Aorta (tissue), 5 donors: ENCODE results near the gene CABP7. TPM values are rescaled to one million over a fixed set of nuclear protein-coding genes. Genes with fewer than 3 reads are reported as not detected.
"Not testable (repeated sequence)": the region's sequence is repeated elsewhere in the genome, so short reads cannot be mapped to it uniquely, and the experiment has no call there.

Source experiments
- ATAC-seq: fragments of 200-7000 bp; cut with Tn5 transposase; one replicate; pipeline ENCODE4 v1.9.1; 2022; ENCODE audit warnings: moderate library complexity; ENCODE audit not compliant: low FRiP score
- DNase-seq, 2 donors: peaks; one replicate each; pipeline ENCODE4 v3.0.0-alpha.2; 2020
- H3K27ac ChIP-seq, 2 donors: one replicate each; pipeline ENCODE4 v1.5.1; 2013; ENCODE audit warnings: low read length in 2 of 2, mild to moderate bottlenecking in 2 of 2, moderate library complexity in 2 of 2, control low read depth in 1 of 2, inconsistent platforms in 1 of 2, low read depth in 1 of 2
- H3K27me3 ChIP-seq, 2 donors: one replicate each; pipeline ENCODE4 v1.6.1; 2013; ENCODE audit warnings: control low read depth in 1 of 2, low read length in 1 of 2, mild to moderate bottlenecking in 1 of 2, moderate library complexity in 1 of 2; ENCODE audit not compliant: insufficient read depth in 2 of 2, control insufficient read depth in 1 of 2
- H3K36me3 ChIP-seq, 2 donors: one replicate each; pipeline ENCODE4 v1.6.1; 2013; ENCODE audit warnings: control low read depth in 1 of 2, low read length in 1 of 2, mild to moderate bottlenecking in 1 of 2; ENCODE audit not compliant: insufficient read depth in 2 of 2, control insufficient read depth in 1 of 2
- H3K4me1 ChIP-seq, 2 donors: one replicate each; pipeline ENCODE4 v1.6.1; 2013; ENCODE audit warnings: low read length in 2 of 2, control low read depth in 1 of 2, mild to moderate bottlenecking in 1 of 2, moderate library complexity in 1 of 2; ENCODE audit not compliant: insufficient read depth in 2 of 2, control insufficient read depth in 1 of 2
- H3K4me3 ChIP-seq, 2 donors: one replicate each; pipeline ENCODE4 v1.5.1; 2013; ENCODE audit warnings: low read length in 2 of 2, control low read depth in 1 of 2, mild to moderate bottlenecking in 1 of 2
- H3K9me3 ChIP-seq: one replicate; pipeline ENCODE4 v1.6.1; 2013; ENCODE audit warnings: mild to moderate bottlenecking, low read length; ENCODE audit not compliant: control insufficient read depth
- WGBS, 2 donors: extraction: QIAGEN DNeasy Blood & Tissue Kit; methylation state at CpG; one replicate each; pipeline ENCODE4 v1.1.7; 2013; 5-methylcytosine and 5-hydroxymethylcytosine counted together
- intact Hi-C, 2 donors: fragments of 100-400 bp; cut with DNase I; formaldehyde crosslinking; loops; one replicate each; pipeline versions ENCODE4 v1.14.2 to v1.15.0; 2022
- polyA plus RNA-seq, 2 donors: library from polyadenylated mRNA; stranded (reverse); fragments of 200-250 nt; gene quantifications; one replicate each; pipeline ENCODE4 v1.2.3, GENCODE V29; 2013
- total RNA-seq, 2 donors: library from RNA; stranded (reverse); fragmentation: NEBNext Ultra II Directional; extraction: Animal tissue kit (Norgen Biotek cat#: 25700); gene quantifications; one replicate each; pipeline ENCODE4 v1.2.1, GENCODE V29; 2021
- donor health status: healthy with polysubstance abuse.
- donor health status: Bipolar disorder and iron deficiency.
- donor health status: DM: no; HTN: no; CAD: no.
- donor health status: DM: no; HTN: no; CAD: no.
- donor health status: DM: yes; HTN: yes; CAD: no.

CABP7 gene
- total and polyA plus RNA-seq, 4 donors: 0.10 to 0.13 TPM; not detected in 2

DNA sequence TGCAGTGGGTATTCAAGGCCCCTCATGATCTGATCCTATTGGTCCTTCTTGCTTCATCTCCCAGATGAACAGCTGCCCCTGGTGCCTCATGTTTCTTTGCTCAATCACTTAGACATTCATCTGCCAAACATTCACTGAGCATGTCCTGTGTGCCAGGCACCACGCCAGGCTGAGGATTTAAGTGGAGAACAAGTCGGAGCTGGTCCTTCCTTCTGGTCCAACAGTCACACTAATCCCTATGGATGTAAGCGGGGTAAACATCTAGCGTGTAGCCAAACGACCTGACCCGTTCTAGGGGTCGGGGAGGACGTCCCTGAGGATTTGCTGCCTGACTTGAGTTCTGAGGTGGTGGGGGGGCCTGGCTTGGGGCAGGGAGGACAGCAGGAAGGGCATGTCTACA is 25.1 kb downstream of the CABP7 start:
- no peak for DNase-seq
- ATAC-seq: no peak
- intact Hi-C loops: no loop called here
- Histone ChIP-seq H3K27ac (no peak overlapping the region), H3K4me3 (no peak overlapping the region), H3K36me3 (peaks cover 0 to 4% of the 10 kb centered on the region in 2 donors), H3K4me1 (no peaks in the 10 kb centered on the region), H3K27me3 (no peaks in the 10 kb centered on the region), H3K9me3 (no peaks in the 10 kb centered on the region)
- 65 to 72% methylated on average over 8 of the region's 8 CpGs for WGBS, 2 donors

DNA sequence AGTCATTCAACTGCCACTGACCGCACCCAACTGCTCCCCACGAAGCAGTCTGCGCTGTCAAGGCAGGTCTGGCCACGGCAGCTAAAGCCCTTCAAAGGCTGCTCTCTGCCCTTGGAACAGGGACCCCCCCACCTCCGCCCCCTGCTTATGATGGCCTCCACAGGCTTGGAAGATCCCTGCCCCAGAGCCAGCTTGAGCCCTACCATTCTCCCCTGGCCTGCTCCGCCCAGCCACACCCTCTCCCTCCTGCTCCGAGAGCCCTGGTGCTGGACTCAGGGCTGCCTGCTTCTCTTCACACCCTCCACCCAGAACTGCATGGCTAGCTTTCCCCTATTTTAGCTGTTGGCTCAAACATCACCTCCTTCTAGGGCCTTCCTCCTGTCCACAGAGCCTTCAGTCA is 28.0 kb downstream of the CABP7 start:
- ATAC-seq (no peak), DNase-seq (no peak)
- H3K9me3 ChIP-seq: no peaks in the 10 kb centered on the region
- intact Hi-C loops: no loop called here
- no peak overlapping the region for H3K27ac ChIP-seq
- 87 to 93% methylated on average over 7 of the region's 7 CpGs for WGBS, 2 donors
- H3K36me3 ChIP-seq: peaks cover 0 to 3% of the 10 kb centered on the region in 2 donors
- no peaks in the 10 kb centered on the region for H3K27me3 ChIP-seq
- no peaks in the 10 kb centered on the region for H3K4me1 ChIP-seq
- H3K4me3 ChIP-seq: no peak overlapping the region

DNA sequence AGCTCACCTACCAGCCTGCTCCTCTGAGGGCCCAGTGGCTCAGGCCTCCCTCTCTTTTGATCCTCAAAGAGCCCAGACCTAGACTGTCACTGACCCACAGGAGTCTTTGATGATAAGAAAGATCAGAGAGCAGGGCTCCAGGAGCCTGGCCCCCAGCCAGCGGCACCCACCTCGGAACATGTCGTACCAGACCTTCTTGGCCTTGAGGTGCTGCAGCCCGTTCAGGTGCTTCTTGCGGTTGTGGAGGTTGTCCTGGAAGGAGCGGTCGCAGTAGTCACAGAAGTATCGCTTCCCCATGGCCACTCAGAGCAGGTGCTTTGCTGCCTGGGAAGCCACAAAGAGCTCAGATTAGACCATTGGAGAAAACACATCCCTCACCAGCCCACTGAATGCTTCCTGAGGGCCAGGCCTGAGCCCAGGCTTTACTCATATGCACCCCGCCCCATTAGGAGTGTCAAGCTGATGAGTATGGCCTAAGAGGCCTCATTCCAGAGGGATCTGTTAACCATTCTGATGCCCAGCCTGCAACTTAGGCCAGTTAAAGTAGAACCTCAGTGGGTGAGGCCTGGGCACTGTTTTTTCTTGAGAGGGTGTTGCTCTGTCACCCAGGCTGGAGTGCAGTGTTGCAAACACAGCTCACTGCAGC is 28.6 kb downstream of the CABP7 start:
- intact Hi-C loops: no loop called here
- 92 to 95% methylated on average over 9 of the region's 9 CpGs for WGBS, 2 donors
- no peak overlapping the region for H3K4me3 ChIP-seq

DNA sequence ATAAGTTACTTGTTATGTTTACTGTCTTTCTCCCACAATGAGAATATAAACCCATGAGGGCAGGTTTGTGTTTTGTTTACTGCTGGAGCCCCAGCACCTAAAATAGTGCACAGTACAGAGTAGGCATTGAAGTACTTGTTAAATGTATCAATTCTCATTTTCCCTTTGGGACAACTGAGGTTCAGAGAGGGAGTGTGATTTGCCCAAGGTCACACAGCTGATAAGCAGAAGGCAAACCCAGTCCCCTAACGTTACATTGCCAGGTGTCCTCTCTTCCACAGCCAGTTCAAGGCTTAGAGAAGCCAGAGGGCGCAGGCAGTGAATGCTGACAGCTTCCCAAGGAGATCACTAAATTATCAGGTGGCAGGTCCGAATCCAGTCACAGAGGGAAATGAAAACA is 30.2 kb downstream of the CABP7 start:
- Histone ChIP-seq H3K27me3 (no peaks in the 10 kb centered on the region), H3K27ac (no peak overlapping the region), H3K4me1 (no peaks in the 10 kb centered on the region), H3K36me3 (peaks cover 0 to 3% of the 10 kb centered on the region in 2 donors), H3K4me3 (no peak overlapping the region), H3K9me3 (no peaks in the 10 kb centered on the region)
- intact Hi-C loops: no loop called here
- whole genome bisulfite sequencing, 2 donors: 93 to 94% methylated on average over 3 of the region's 3 CpGs
- ATAC-seq: no peak
- no peak for DNase-seq

More for the DNA sequence above, 28.6 kb downstream of the CABP7 start:
- no peak overlapping the region for H3K27ac ChIP-seq
- no peaks in the 10 kb centered on the region for H3K27me3 ChIP-seq
- DNase-seq (no peak), ATAC-seq (no peak)
- peaks cover 0 to 3% of the 10 kb centered on the region in 2 donors for H3K36me3 ChIP-seq
- H3K9me3 ChIP-seq: no peaks in the 10 kb centered on the region
- no peaks in the 10 kb centered on the region for H3K4me1 ChIP-seq

GRCh38 chr22:29750559-29751538 is 31.0 kb downstream of the CABP7 start:
- intact Hi-C loops: no loop called here
- Histone ChIP-seq H3K4me1 (no peaks in the 10 kb centered on the region), H3K9me3 (no peaks in the 10 kb centered on the region), H3K4me3 (no peak overlapping the region), H3K27me3 (no peaks in the 10 kb centered on the region), H3K27ac (no peak overlapping the region), H3K36me3 (peaks cover 0 to 3% of the 10 kb centered on the region in 2 donors)
- DNase-seq (no peak), ATAC-seq (no peak)
- 88 to 93% methylated on average over 11 of the region's 11 CpGs for WGBS, 2 donors

DNA sequence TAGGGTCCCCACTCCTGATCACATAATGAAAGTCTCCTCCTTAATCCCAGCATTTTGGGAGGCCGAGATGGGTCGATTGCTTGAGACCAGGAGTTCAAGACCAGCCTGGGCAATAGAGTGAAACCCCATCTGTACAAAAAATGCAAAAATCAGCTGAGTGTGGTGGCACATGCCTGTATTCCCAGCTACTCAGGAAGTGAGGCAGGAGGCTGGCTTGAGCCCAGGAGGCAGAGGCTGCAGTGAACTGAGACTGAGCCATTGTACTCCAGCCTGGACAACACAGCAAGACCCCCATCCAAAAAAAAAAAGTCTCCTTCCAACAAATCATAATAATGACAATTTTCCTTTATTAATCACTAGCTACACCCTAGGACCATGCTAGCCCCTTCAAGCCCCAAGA is 31.9 kb downstream of the CABP7 start:
- DNase-seq: no peak
- no peak overlapping the region for H3K27ac ChIP-seq
- H3K36me3 ChIP-seq: peaks cover 0 to 3% of the 10 kb centered on the region in 2 donors
- 89 to 93% methylated on average over 2 of the region's 2 CpGs for WGBS, 2 donors
- ATAC-seq: no peak
- no peaks in the 10 kb centered on the region for H3K4me1 ChIP-seq
- no peak overlapping the region for H3K4me3 ChIP-seq
- intact Hi-C loops: no loop called here
- no peaks in the 10 kb centered on the region for H3K27me3 ChIP-seq
- no peaks in the 10 kb centered on the region for H3K9me3 ChIP-seq

- DNase-seq (no peak), ATAC-seq (no peak)
- Histone ChIP-seq H3K27ac (no peak overlapping the region), H3K4me1 (no peaks in the 10 kb centered on the region), H3K36me3 (no peaks in the 10 kb centered on the region), H3K4me3 (no peak overlapping the region), H3K9me3 (no peaks in the 10 kb centered on the region), H3K27me3 (no peaks in the 10 kb centered on the region)
- intact Hi-C loops: no loop called here
- 78 to 87% methylated on average over 16 of the region's 16 CpGs for WGBS, 2 donors
Measured at GRCh38 chr22:29753808-29754657, 34.2 kb downstream of the CABP7 start.

DNA sequence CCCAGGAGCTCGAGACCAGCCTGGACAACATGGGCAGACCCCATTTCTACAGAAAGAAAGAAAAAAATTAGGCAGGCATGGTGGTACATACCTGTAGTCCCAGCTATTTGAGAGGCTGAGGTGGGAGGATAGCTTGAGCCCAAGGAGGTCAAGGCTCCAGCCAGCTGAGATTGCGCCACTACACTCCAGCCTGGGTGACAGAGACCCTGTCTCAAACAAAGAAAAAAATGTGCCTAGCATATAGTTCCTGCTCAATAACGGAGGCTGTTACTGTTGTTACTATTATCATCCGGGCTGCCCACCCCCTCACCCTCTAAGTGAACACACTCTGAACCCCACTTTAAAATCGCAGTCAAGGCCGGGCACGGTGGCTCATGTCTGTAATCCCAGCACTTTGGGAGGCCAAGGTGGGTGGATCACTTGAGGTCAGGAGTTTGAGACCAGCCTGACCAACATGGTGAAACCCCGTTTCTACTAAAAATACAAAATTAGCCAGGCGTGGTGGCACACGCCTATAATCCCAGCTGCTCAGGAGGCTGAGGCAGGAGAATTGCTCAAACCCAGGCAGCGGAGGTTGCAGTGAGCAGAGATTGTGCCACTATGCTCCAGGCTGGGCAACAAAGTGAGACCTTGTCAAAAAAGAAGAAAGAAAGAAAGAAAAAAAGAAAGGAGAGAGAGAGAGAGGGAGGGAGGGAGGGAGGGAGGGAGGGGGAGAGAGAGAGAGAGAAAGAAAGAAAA is 35.0 kb downstream of the CABP7 start:
- H3K9me3 ChIP-seq, H3K36me3 ChIP-seq, H3K27ac ChIP-seq, H3K4me3 ChIP-seq, intact Hi-C loops, H3K27me3 ChIP-seq, DNase-seq, H3K4me1 ChIP-seq, ATAC-seq: not testable (repeated sequence)
- 91 to 92% methylated on average over 11 of the region's 11 CpGs for WGBS, 2 donors
